HG03442 (cell line): ENCODE data around the gene SYTL1.

Experiments
- ATAC-seq: cut with Tn5 transposase; IDR thresholded peaks from one replicate; pipeline ENCODE4 v1.9.1; 2021; ENCODE audit warnings: mild to moderate bottlenecking, moderate library complexity; ENCODE audit not compliant: unreplicated experiment

Gene SYTL1

DNA sequence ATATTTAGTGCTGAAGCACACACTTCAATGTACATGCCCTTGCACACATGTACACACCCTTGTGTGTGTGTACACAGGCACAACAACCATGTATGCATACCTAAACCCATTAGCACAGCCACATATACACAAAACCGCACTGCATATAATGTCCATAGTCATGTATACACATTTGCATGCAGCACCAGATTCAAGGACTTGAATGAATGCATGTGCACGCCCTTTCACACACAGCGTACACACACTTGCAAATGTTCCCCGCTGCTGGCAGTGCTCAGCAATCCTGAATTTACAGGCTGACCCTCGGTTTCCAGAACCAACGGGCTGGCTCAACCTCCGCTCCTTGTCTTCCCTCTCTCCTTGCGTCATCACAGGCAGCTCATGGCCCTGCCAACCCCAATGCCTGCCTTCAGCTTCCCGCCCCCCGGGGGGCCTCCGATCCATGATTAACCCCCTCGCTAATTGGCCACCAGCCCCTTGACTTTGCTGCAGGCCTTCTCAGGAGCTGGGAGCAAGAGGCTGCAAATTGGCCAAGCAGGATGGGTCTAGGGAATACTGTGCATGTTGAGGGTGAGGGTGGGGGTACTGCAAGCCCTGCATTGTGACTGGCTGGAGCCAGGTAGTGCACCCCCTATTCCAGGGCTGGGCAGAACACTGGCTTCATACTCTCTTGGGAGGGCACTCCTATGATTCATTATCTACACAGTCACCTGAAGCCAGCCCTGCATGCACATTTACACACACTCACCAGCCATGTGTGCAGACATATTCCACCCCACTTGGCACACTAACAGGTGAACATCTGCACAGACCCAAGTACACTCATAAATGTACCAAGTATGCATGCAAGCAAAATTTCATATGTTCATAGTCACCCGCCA is 58.5 kb downstream of the SYTL1 start:
- no peak for ATAC-seq

DNA sequence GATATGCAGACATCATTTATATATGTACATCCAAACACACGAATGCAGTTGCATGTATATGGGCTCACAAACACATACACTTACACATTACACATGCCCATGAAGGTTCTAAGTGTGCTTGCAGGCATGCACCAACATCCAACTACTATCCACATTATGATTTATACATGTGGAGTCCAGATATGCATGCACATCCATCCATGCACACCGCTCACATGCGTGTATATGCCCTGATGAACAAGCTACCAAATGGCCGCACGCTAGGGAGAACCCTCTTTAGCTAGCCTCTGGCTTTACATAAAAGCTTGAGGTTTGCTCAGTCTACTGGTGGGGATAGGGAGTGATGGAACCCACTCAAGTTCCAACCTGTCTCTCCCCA is 59.1 kb downstream of the SYTL1 start:
- no peak for ATAC-seq

DNA sequence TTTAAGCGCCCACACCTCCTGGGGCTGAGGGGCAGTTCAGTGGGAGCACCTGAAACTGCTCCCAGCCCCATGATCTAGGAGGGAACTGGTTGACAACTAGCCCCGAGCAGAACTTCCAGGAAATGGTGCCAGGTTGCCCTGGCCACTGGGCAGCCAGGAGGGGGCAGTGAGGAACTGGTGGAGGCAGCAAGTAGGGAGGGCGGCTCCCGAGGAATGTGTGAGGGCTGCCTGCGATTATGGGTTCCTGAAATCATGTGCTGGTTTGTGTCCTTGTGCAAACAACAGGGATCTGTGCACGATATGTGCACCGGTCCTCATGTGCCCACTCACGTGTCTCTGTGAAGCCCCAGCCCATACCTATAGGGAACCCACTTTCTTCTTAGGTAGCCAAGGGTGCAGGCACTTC is 60.5 kb downstream of the SYTL1 start:
- ATAC-seq = no peak

DNA sequence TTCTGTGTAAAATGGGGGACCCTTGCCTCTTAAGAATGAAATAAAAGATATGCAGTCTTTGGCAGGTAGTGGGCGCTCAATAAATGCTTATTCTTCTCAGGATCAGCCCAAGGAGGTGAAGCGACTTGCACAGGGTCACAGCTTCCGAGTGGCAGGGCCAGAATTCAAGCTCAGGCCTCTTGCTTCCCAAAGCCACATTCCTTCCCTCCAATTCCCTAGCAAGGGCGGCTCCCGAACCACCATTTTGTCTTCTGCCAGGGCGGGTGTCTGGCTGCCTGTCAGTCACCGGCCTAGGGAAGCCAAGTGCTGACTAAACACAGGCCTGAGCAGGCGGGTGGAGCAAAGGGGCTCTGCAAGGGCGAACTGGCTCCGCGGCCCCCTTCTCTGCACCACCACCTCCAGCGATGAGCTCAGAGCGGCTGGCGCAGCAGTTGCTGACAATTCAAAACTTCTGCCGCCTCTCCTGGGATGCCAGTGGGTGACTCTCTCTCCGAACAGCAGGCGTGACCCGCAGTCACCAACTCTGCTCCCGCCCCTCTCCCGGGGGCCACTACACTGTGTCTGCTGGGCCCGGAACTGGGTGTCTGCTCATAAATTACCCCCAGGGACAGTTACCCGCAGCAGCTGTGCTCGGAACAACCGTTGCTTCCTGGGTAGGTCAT is 61.4 kb downstream of the SYTL1 start:
- no peak for ATAC-seq
